HL-60 (cell line): ENCODE results near the gene TFPI.

Source experiments
- GABPA ChIP-seq: IDR thresholded peaks from 2 replicates; pipeline ENCODE4 v1.6.1; 2012; ENCODE audit warnings: low read depth
- POLR2AphosphoS5 ChIP-seq: IDR thresholded peaks from 2 replicates; pipeline ENCODE4 v1.6.1; 2012; ENCODE audit warnings: low read depth
- SPI1 ChIP-seq: IDR thresholded peaks from 2 replicates; pipeline ENCODE4 v1.6.1; 2012; ENCODE audit warnings: low read depth, mild to moderate bottlenecking, borderline replicate concordance
- TF ChIP-seq, protein P1 (sequence below): IDR thresholded peaks from one replicate; pipeline ENCODE4 v1.5.1; 2011; ENCODE audit warnings: low read length, control low read depth, inconsistent platforms; ENCODE audit not compliant: insufficient read depth
- TF ChIP-seq, protein P2 (sequence below): IDR thresholded peaks from 2 replicates; pipeline ENCODE4 v1.6.1; 2012; ENCODE audit warnings: low read depth; ENCODE audit not compliant: insufficient replicate concordance

DNA sequence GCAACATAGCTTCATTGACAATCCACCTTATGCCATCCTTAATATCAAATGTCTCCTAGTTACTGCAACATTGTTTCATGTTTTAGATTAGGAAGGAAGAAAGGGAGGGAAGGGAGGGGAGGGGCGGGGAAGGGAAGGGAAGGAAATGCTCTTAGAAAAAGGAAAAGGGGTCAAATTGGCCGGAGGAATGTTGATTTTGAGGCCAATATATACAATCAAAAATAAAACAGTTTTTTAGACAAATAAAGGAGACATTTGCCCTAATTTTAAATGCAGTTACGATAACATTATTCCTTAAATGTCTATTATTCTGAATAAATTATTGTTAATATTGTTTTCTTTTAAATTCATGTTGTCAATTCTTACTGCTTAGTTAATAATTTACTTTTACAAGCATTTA is 72.7 kb downstream of the TFPI start:
- TF ChIP-seq, protein P1, sequence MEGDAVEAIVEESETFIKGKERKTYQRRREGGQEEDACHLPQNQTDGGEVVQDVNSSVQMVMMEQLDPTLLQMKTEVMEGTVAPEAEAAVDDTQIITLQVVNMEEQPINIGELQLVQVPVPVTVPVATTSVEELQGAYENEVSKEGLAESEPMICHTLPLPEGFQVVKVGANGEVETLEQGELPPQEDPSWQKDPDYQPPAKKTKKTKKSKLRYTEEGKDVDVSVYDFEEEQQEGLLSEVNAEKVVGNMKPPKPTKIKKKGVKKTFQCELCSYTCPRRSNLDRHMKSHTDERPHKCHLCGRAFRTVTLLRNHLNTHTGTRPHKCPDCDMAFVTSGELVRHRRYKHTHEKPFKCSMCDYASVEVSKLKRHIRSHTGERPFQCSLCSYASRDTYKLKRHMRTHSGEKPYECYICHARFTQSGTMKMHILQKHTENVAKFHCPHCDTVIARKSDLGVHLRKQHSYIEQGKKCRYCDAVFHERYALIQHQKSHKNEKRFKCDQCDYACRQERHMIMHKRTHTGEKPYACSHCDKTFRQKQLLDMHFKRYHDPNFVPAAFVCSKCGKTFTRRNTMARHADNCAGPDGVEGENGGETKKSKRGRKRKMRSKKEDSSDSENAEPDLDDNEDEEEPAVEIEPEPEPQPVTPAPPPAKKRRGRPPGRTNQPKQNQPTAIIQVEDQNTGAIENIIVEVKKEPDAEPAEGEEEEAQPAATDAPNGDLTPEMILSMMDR, result no peak
- TF ChIP-seq POLR2AphosphoS5 (no peak), GABPA (no peak), SPI1 (no peak)
- TF ChIP-seq, protein P2, sequence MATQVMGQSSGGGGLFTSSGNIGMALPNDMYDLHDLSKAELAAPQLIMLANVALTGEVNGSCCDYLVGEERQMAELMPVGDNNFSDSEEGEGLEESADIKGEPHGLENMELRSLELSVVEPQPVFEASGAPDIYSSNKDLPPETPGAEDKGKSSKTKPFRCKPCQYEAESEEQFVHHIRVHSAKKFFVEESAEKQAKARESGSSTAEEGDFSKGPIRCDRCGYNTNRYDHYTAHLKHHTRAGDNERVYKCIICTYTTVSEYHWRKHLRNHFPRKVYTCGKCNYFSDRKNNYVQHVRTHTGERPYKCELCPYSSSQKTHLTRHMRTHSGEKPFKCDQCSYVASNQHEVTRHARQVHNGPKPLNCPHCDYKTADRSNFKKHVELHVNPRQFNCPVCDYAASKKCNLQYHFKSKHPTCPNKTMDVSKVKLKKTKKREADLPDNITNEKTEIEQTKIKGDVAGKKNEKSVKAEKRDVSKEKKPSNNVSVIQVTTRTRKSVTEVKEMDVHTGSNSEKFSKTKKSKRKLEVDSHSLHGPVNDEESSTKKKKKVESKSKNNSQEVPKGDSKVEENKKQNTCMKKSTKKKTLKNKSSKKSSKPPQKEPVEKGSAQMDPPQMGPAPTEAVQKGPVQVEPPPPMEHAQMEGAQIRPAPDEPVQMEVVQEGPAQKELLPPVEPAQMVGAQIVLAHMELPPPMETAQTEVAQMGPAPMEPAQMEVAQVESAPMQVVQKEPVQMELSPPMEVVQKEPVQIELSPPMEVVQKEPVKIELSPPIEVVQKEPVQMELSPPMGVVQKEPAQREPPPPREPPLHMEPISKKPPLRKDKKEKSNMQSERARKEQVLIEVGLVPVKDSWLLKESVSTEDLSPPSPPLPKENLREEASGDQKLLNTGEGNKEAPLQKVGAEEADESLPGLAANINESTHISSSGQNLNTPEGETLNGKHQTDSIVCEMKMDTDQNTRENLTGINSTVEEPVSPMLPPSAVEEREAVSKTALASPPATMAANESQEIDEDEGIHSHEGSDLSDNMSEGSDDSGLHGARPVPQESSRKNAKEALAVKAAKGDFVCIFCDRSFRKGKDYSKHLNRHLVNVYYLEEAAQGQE, result no peak
